Left colon (tissue), 2 donors: Measurements from ENCODE around the gene MIPOL1. TPM values are rescaled to one million over a fixed set of nuclear protein-coding genes. Genes with fewer than 3 reads are reported as not detected.
"Not testable (repeated sequence)": the region's sequence is repeated elsewhere in the genome, so short reads cannot be mapped to it uniquely, and the experiment has no call there.

Source experiments
- ATAC-seq: fragments of 200-7000 bp; cut with Tn5 transposase; one replicate; pipeline ENCODE4 v1.9.1; 2020; ENCODE audit warnings: mild to moderate bottlenecking, moderate library complexity
- DNase-seq, 2 donors: peaks; one replicate each; pipeline ENCODE4 v3.0.0-alpha.2; 2020
- intact Hi-C, 2 donors: fragments of 100-400 bp; cut with DNase I in 1 of 2; cut with micrococcal nuclease in 1 of 2; formaldehyde crosslinking; loops; one replicate each; pipeline versions ENCODE4 v1.11.2 to v1.14.0; 2022; cut with DNase I, micrococcal nuclease
- long read RNA-seq: library from polyadenylated mRNA; unstranded; transcript quantifications from one replicate; pipeline ENCODE4 v2.0.0, GENCODE V29; 2021
- total RNA-seq, 2 donors: library from RNA; stranded (reverse); fragmentation: NEBNext Ultra II Directional; extraction: Animal tissue kit (Norgen Biotek cat#: 25700); gene quantifications; one replicate each; pipeline ENCODE4 v1.2.1, GENCODE V29; 2021
- donor health status: DM: no; HTN: no; CAD: no.
- donor health status: DM: yes; HTN: yes; CAD: no.

MIPOL1 gene
- 1 to 10 TPM; 5.1 to 9.1 TPM for total RNA-seq
- long read RNA-seq, partial matches to known transcripts, result 0 of 3 reads
- long read RNA-seq, other reads (novel, unspliced or antisense), result 3 of 3 reads

DNA sequence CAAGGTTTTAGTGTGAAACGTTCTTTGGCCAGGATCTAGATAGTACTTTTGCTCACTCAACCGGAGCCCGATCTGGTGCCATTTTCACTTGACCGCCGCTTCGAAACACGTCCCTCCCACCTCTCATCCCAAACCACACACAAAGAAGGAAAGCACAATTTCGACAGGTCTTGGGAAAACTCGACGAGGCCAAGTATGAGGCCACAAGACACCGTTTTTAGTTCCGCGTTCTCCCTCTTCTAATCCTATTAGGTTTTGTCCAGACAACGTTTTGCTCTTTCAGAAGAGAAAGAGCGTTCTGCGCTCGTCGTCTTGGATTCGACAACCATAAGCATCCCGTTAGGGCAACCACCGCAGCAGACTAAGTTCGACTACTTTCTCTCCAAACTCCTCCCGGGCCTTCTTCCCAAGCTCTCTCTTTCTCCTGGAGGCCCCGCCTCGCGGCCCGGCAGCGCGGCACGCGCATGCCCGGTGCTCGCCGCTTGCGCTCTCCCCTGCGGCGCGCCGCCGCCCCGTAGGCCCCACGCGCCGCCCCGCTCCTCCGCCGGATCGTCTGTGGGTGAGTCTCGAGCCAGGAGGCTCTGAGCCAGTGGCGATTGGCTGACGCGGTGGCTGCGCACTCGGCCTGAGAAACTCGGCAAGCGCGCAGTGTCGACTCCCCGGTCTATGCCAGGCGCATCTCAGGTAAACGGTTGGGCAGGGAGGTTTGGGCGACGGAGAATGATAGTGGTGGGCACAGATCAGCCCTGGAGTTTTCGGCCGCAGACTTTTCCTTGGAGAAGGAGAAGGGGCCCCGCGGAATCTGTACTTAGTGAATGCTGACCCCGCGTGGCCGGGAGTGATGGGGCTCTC is at the start of gene MIPOL1:
MIPOL1 (plus strand) TSS at position 517 of the 852 bp plus-strand sequence. CDS start 49,952 bp downstream, outside the sequence.
- peak; percentile 100 for ATAC-seq
- intact Hi-C loops, result no loop called here
- DNase-seq, result peak; percentile 77 to 82

- ATAC-seq (peak; percentile 57), DNase-seq (no peak)
- intact Hi-C loops, result no loop called here
Measured at GRCh38 chr14:37150414-37150813, 47.3 kb upstream of the MIPOL1 start.

- no peak for DNase-seq
- intact Hi-C loops, result no loop called here
- ATAC-seq, result no peak
Measured at GRCh38 chr14:37153005-37153404, 44.7 kb upstream of the MIPOL1 start.

DNA sequence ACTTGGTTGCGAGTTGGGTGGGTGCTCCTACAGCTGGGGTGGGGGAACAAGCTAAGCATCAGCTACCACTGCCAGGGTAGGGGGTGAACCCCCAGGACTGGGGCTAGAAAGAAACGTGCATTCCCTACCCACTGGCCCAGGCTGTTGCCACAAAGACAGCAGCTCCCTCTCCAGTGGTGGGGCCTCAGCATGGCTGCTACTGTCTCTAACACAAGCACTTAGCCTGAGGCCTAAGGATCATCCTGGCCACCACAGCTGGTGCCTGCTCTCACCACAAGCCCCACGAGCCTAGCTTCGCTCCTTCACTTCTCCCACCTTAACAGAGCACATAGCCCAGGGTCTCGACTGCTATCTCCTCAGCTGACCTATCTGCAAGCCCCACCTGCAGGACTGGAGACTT is 44.3 kb upstream of the MIPOL1 start:
- intact Hi-C loops, result no loop called here
- ATAC-seq (no peak), DNase-seq (no peak)

- DNase-seq (no peak), ATAC-seq (no peak)
- intact Hi-C loops, result no loop called here
Measured at GRCh38 chr14:37157987-37158386, 39.8 kb upstream of the MIPOL1 start.

DNA sequence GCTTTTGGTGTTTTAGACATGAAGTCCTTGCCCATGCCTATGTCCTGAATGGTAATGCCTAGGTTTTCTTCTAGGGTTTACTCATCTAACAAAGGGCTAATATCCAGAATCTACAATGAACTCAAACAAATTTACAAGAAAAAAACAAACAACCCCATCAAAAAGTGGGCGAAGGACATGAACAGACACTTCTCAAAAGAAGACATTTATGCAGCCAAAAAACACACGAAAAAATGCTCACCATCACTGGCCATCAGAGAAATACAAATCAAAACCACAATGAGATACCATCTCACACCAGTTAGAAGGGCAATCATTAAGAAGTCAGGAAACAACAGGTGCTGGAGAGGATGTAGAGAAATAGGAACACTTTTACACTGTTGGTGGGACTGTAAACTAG is 35.4 kb upstream of the MIPOL1 start:
- DNase-seq, intact Hi-C loops, ATAC-seq: not testable (repeated sequence)

DNA sequence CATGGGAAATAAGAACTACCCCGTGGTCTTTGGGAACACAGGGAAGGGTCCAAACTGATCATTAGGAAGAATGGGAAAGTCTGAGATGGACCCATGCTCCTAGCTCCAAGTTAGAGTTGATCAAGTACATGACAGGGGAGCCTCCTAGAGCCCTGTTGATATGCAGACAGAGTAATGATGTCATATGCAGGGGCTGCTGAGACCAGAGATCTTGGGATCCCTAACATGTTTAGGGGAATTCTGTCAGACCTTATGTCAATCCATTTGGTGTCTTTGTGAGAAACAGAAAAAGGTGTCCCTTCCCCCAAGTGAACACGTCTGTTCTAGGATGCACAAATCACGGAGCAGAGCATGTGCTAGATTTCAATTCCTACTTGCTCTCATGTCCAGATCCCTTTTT is 31.9 kb upstream of the MIPOL1 start:
- intact Hi-C loops, result no loop called here
- ATAC-seq (no peak), DNase-seq (no peak)

DNA sequence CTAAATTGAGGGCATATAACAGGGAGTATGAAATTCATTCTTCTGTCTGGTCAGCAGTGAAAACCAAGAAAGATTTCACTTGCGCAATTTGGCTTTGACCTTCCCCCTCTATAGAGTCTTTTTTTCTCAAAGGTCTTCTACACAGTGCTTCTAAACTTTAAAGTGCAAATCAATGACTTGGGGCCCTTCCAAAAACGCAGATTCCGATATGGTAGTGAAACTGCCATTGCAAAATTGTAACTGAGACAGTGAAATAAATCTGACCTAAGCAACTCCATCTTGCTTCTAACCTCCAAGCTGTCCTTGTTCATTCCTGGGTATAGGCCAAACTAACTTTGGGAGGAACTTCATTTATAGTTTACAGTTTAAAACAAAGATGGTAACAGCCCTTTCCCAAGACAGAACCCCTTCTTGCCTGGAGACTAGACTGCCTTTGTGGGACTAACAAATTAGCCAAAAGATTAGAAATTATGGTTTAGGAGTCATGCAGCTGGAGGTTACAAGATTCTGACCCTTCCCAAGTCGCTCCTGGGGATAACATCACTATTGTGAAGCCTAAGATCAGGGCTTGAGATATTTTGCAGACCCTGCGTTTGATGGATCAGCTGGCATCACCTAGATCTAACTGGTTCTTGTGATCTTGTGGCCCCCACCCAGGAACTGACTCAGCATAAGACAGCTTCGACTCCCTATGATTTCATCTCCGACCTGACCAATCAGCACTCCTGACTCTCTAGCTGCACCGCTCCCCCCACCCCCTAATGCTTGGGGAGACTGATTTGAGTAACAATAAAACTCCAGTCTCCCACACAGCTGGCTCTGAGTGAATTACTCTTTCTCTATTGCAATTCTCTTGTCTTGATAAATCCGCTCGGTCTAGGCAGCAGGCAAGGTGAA is 30.3 kb upstream of the MIPOL1 start:
- intact Hi-C loops, result no loop called here
- DNase-seq, result no peak
- ATAC-seq, result no peak

DNA sequence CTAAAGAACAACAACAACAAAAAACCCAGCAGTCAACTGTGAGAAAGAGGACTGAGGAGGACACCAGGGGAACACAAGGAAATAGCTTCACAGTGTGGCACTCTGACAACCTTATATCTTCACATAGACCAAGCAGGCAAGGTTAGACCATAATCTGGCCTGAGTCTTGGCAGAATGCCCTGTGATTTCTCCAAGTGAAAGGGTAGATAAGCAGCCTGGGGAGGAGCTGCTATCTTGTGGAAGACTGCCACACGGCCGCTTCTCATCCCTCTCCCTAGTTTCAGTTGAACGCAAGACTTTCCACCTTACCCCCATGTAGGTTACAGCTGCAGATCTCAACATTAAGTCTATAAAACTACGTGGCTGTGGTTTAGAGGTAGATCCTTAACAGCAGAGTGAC is 29.0 kb upstream of the MIPOL1 start:
- ATAC-seq (no peak), DNase-seq (no peak)
- intact Hi-C loops, result no loop called here

GRCh38 chr14:37170237-37170636 is 27.5 kb upstream of the MIPOL1 start:
- DNase-seq (no peak), ATAC-seq (no peak)
- intact Hi-C loops, result no loop called here

DNA sequence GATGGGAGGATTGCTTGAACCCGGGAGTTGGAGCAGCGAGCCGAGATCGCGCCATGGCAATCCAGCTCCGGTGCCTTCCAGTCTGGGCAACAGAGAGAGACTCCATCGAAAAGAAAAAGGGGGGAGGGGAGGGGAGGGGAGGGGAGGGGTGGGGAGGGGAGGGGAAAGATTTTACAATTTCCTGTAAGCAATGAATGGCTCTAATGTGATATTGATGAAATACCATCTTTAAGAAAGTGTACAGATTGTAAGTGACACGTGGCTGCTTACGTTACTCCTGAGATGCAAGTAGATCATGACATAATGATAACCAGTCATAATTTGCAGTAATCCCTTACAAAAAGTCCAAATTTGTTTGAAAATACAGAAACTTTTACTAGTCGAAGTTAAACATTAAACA is 26.7 kb upstream of the MIPOL1 start:
- intact Hi-C loops, result no loop called here
- no peak for DNase-seq
- ATAC-seq, result no peak

- no peak for ATAC-seq
- intact Hi-C loops, result no loop called here
- no peak for DNase-seq
Measured at GRCh38 chr14:37171678-37172023, 26.1 kb upstream of the MIPOL1 start.

- peak; percentile 95 for ATAC-seq
- intact Hi-C loops, result no loop called here
- peak; percentile 60 to 71 for DNase-seq
Measured at GRCh38 chr14:37172024-37172869, 25.5 kb upstream of the MIPOL1 start, which contains the start of gene SLC25A21. Gene SLC25A21, minus strand, starts transcription at chr14:37172606.

- no peak for DNase-seq
- intact Hi-C loops, result no loop called here
- no peak for ATAC-seq
Measured at GRCh38 chr14:37172936-37173614, 24.7 kb upstream of the MIPOL1 start.

DNA sequence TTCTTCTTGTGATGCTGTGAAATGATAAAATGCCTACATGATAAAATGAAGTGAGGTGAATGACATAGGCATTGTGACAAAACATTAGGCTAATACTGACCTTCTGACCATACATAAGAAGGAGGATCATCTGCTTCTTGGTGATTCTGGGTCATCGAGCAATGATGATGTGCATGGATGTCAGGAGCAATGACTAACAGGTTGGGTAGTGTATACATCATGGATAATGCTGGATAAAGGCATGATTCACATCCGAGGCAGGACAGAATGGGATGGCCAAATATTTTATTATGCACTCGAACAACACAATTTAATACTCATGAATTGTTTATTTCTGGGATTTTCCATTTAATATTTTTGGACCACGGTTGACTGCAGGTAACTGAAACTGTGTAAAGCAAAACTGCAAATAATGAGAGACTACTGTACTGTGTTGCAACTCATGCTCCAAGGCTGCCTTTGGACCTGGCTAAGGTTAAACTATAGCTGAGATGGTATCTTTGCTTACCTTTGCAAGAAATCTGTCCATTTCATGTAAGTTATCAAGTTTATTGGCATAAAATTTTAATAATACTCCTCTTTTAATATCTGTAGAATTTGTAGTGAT is 17.7 kb upstream of the MIPOL1 start:
- DNase-seq, result no peak
- intact Hi-C loops, result no loop called here
- no peak for ATAC-seq

DNA sequence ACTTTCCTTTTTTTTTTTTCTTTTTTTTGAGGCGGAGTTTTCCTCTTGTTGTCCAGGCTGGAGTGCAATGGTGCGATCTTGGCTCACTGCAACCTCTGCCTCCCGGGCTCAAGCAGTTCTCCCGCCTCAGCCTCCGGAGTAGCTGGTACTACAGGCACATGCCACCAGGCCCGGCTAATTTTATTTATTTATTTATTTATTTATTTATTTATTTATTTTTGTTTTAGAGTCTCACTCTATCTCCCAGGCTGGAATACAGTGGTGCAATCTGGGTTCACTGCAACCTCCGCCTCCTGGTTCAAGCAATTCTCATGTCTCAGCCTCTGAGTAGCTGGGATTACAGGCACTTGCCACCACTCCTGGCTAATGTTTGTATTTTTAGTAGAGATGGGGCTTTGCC is 16.9 kb upstream of the MIPOL1 start:
- intact Hi-C loops, ATAC-seq, DNase-seq: not testable (repeated sequence)

- DNase-seq (no peak), ATAC-seq (no peak)
- intact Hi-C loops, result no loop called here
Measured at GRCh38 chr14:37181441-37181840, 16.3 kb upstream of the MIPOL1 start.

DNA sequence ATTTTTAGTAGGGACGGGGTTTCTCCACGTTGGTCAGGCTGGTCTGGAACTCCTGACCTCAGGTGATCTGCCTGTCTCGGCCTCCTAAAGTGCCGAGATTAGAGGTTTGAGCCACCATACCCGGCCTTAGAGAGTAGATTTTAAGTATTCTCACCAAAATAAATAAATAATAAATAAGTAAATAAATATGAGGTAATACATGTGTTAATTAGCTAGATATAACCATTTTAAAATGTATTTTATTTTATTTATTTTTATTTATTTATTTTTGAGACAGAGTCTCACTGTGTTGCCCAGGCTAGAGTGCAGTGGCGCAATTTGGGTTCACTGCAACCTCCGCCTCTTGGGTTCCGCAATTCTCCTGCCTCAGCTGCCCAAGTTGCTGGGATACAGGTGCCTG is 13.2 kb upstream of the MIPOL1 start:
- DNase-seq, ATAC-seq, intact Hi-C loops: not testable (repeated sequence)
